ENCODE measurements around the gene CRYL1. TPM values are rescaled to one million over a fixed set of nuclear protein-coding genes. Genes with fewer than 3 reads are reported as not detected.

Gene CRYL1
- total and polyA plus RNA-seq, 2 of the 13 experiments (the other 11 are each of a cell fraction or from before 2014, with no cell fraction given) = 57.2 to 115 TPM

GRCh38 chr13:20534038-20534608 lies 8.5 kb upstream of the CRYL1 start (continued):
- no peak for TF ChIP-seq ZNF142 (CRISPR knock-in tag; IDR thresholded peaks at IDR 0.05)
- peak; percentile 57; the same call in 1 of the 2 replicates for TF ChIP-seq ZNF609 (CRISPR knock-in tag; IDR thresholded peaks at IDR 0.05; ENCODE audit: borderline replicate concordance)
- no peak for TF ChIP-seq MEIS2 (CRISPR knock-in tag; IDR thresholded peaks at IDR 0.05)
- 0 out of 2 replicates have a peak, but pooled peaks have one; percentile 32 for TF ChIP-seq SOX13 (IDR thresholded peaks at IDR 0.05)
- peak in 1 of 2 experiments; percentile 73; a peak in 2 of 4 replicates for TF ChIP-seq SOX13 (CRISPR knock-in tag; conservative IDR thresholded peaks at IDR 0.05 in 1 of 2, IDR thresholded peaks at IDR 0.05 in 1 of 2)
- TF ChIP-seq U2AF1 (optimal IDR thresholded peaks at IDR 0.05; ENCODE audit: low read depth, low read length) = no peak
- no peak for TF ChIP-seq DBP (CRISPR knock-in tag; IDR thresholded peaks at IDR 0.05; ENCODE audit: not compliant biosample characterization)
- TF ChIP-seq NPAS2 (CRISPR knock-in tag; IDR thresholded peaks at IDR 0.05; ENCODE audit: borderline replicate concordance) = no peak
- 0 out of 2 replicates have a peak, but pooled peaks have one; percentile 28 for TF ChIP-seq PITX1 (CRISPR knock-in tag; IDR thresholded peaks at IDR 0.05)
- no peak for TF ChIP-seq ZNF333 (CRISPR knock-in tag; IDR thresholded peaks at IDR 0.05; ENCODE audit: borderline replicate concordance)
- no peak for TF ChIP-seq MAX (IDR thresholded peaks at IDR 0.05)
- TF ChIP-seq ZNF772 (CRISPR knock-in tag; IDR thresholded peaks at IDR 0.05) = no peak
- no peak for TF ChIP-seq ELK4 (CRISPR knock-in tag; IDR thresholded peaks at IDR 0.05; ENCODE audit: borderline replicate concordance)

Measured in HepG2 (cell line).